IMR-90 (cell line): ENCODE measurements around the gene DAPK1. TPM values are rescaled to one million over a fixed set of nuclear protein-coding genes. Genes with fewer than 3 reads are reported as not detected.

Experiments used
- ATAC-seq: fragments of 200-7000 bp; cut with Tn5 transposase; 2 replicates; pipeline ENCODE4 v1.9.1; 2020; ENCODE audit warnings: low read depth, mild to moderate bottlenecking, moderate library complexity
- BruUV-seq: library from RNA; stranded (reverse); fragments of 400-500 nt; replicated peaks from 2 replicates; lab custom pipeline; 2021; lab: Mats Ljungman, UMichigan
- CTCF ChIA-PET: fragments of 300-600 bp; formaldehyde crosslinking; extraction: SDS; loops from one replicate; lab custom pipeline; 2021; ENCODE audit warnings: antibody characterized with exemption; lab: Yijun Ruan, JAX
- POLR2A ChIA-PET: fragments of 300-600 bp; sonication (Branson Sonifier 250); formaldehyde crosslinking; loops from one replicate; lab custom pipeline; 2022; ENCODE audit warnings: antibody characterized with exemption; ENCODE audit not compliant: unreplicated experiment; lab: Charles Lee
- DNase-seq: peaks from one replicate; pipeline ENCODE4 v3.0.0; 2013
- H2AFZ ChIP-seq: replicated peaks from 2 replicates; pipeline ENCODE3; 2013; ENCODE audit warnings: low read length, mild to moderate bottlenecking; ENCODE audit not compliant: poor library complexity
- H2AK5ac ChIP-seq: 2 replicates; pipeline ENCODE4 v1.6.1; 2013; ENCODE audit warnings: low read depth, low read length, inconsistent platforms
- H2AK9ac ChIP-seq: replicated peaks from 2 replicates; pipeline ENCODE3; 2013; ENCODE audit warnings: mild to moderate bottlenecking, low read depth, low read length, moderate library complexity; ENCODE audit not compliant: poor library complexity
- H2BK120ac ChIP-seq: 2 replicates; pipeline ENCODE4 v1.6.1; 2013; ENCODE audit warnings: low read depth, low read length, inconsistent platforms
- H2BK15ac ChIP-seq: 3 replicates; pipeline ENCODE4 v1.6.1; 2013; ENCODE audit warnings: low read depth, low read length, inconsistent platforms
- H2BK20ac ChIP-seq: 2 replicates; pipeline ENCODE4 v1.6.1; 2013; ENCODE audit warnings: low read depth, mild to moderate bottlenecking, inconsistent platforms, low read length, moderate library complexity
- H2BK5ac ChIP-seq: 2 replicates; pipeline ENCODE4 v1.6.1; 2013; ENCODE audit warnings: mild to moderate bottlenecking, low read depth, low read length, inconsistent platforms; ENCODE audit not compliant: poor library complexity, severe bottlenecking
- H3K14ac ChIP-seq: replicated peaks from 2 replicates; pipeline ENCODE4 v1.6.1; 2013; ENCODE audit warnings: low read depth, low read length, inconsistent platforms
- H3K18ac ChIP-seq: 2 replicates; pipeline ENCODE4 v1.6.1; 2013; ENCODE audit warnings: low read depth, low read length, control low read depth
- H3K23ac ChIP-seq: 2 replicates; pipeline ENCODE4 v1.6.1; 2013; ENCODE audit warnings: low read depth, low read length, inconsistent platforms
- H3K27ac ChIP-seq: 2 replicates; pipeline ENCODE4 v1.5.1; 2013; ENCODE audit warnings: mild to moderate bottlenecking, control low read depth, low read length; ENCODE audit not compliant: insufficient read depth
- H3K27me3 ChIP-seq: 2 replicates; pipeline ENCODE4 v1.6.1; 2013; ENCODE audit warnings: low read length; ENCODE audit not compliant: control insufficient read depth, insufficient read depth
- H3K36me3 ChIP-seq: 2 replicates; pipeline ENCODE4 v1.6.1; 2013; ENCODE audit warnings: low read length, mixed read lengths; ENCODE audit not compliant: control insufficient read depth, insufficient read depth
- H3K4ac ChIP-seq: 2 replicates; pipeline ENCODE4 v1.6.1; 2013; ENCODE audit warnings: low read depth, low read length, inconsistent platforms
- H3K4me1 ChIP-seq: 2 replicates; pipeline ENCODE4 v1.6.1; 2013; ENCODE audit warnings: low read length, mixed read lengths; ENCODE audit not compliant: control insufficient read depth, insufficient read depth
- H3K4me2 ChIP-seq: 2 replicates; pipeline ENCODE4 v1.6.1; 2013; ENCODE audit warnings: low read depth, mild to moderate bottlenecking, control low read depth, low read length, moderate library complexity
- H3K4me3 ChIP-seq: 2 replicates; pipeline ENCODE4 v1.5.1; 2013; ENCODE audit warnings: low read depth, mild to moderate bottlenecking, control low read depth, low read length, moderate library complexity; ENCODE audit not compliant: insufficient read depth
- H3K56ac ChIP-seq: 2 replicates; pipeline ENCODE4 v1.6.1; 2013; ENCODE audit warnings: low read length, inconsistent platforms; ENCODE audit not compliant: insufficient read depth; ENCODE audit errors: extremely low read depth
- H3K79me1 ChIP-seq, 2 experiments: 2 replicates each; pipeline ENCODE4 v1.6.1; 2013; ENCODE audit warnings: low read length in 2 of 2, inconsistent platforms in 1 of 2, low read depth in 1 of 2
- H3K9ac ChIP-seq: 2 replicates; pipeline ENCODE4 v1.6.1; 2013; ENCODE audit warnings: low read depth, low read length, control low read depth
- H3K9me1 ChIP-seq: 2 replicates; pipeline ENCODE4 v1.6.1; 2013; ENCODE audit warnings: low read length, inconsistent platforms; ENCODE audit not compliant: insufficient read depth
- H3K9me3 ChIP-seq: 2 replicates; pipeline ENCODE4 v1.6.1; 2013; ENCODE audit warnings: low read length; ENCODE audit not compliant: control insufficient read depth, insufficient read depth
- H4K20me1 ChIP-seq: 2 replicates; pipeline ENCODE4 v1.6.1; 2013; ENCODE audit warnings: low read length, inconsistent platforms; ENCODE audit not compliant: insufficient read depth
- H4K5ac ChIP-seq: 2 replicates; pipeline ENCODE4 v1.6.1; 2013; ENCODE audit warnings: mild to moderate bottlenecking, low read depth, low read length, control low read depth
- H4K8ac ChIP-seq, 2 experiments: 2 replicates each; pipeline ENCODE4 v1.6.1; 2013; ENCODE audit warnings: low read depth in 2 of 2, low read length in 2 of 2, control low read depth in 1 of 2, inconsistent platforms in 1 of 2
- H4K91ac ChIP-seq: 2 replicates; pipeline ENCODE4 v1.6.1; 2013; ENCODE audit warnings: low read depth, low read length, inconsistent platforms; ENCODE audit not compliant: insufficient read depth
- BHLHE40 ChIP-seq: fragments of 150-350 bp; IDR thresholded peaks from 2 replicates; pipeline ENCODE4 v1.6.1; 2016; ENCODE audit warnings: mild to moderate bottlenecking, low read depth, low read length
- CEBPB ChIP-seq: IDR thresholded peaks from 2 replicates; pipeline ENCODE4 v1.6.1; 2012; ENCODE audit warnings: low read depth, low read length, improper control_type of control experiment
- CHD1 ChIP-seq: IDR thresholded peaks from 2 replicates; pipeline ENCODE4 v1.6.1; 2012; ENCODE audit warnings: low read depth, low read length, improper control_type of control experiment
- ELK1 ChIP-seq: fragments of 150-350 bp; IDR thresholded peaks from 2 replicates; pipeline ENCODE4 v1.6.1; 2016; ENCODE audit warnings: low read depth, mild to moderate bottlenecking, low read length, moderate library complexity, borderline replicate concordance
- FOS ChIP-seq: fragments of 150-350 bp; IDR thresholded peaks from 2 replicates; pipeline ENCODE4 v1.6.1; 2016; ENCODE audit warnings: low read depth, low read length
- MAFK ChIP-seq: IDR thresholded peaks from 2 replicates; pipeline ENCODE4 v1.6.1; 2012; ENCODE audit warnings: low read depth, low read length, improper control_type of control experiment
- MAZ ChIP-seq: IDR thresholded peaks from 2 replicates; pipeline ENCODE4 v1.6.1; 2012; ENCODE audit warnings: low read depth, mild to moderate bottlenecking, low read length, improper control_type of control experiment, moderate library complexity, borderline replicate concordance
- MXI1 ChIP-seq: IDR thresholded peaks from 2 replicates; pipeline ENCODE4 v1.6.1; 2012; ENCODE audit warnings: low read depth, mild to moderate bottlenecking, low read length, moderate library complexity, borderline replicate concordance
- NFE2L2 ChIP-seq: fragments of 150-350 bp; IDR thresholded peaks from 2 replicates; pipeline ENCODE4 v1.6.1; 2016; ENCODE audit warnings: low read depth, mild to moderate bottlenecking, low read length
- POLR2A ChIP-seq: IDR thresholded peaks from 2 replicates; pipeline ENCODE4 v1.6.1; 2012; ENCODE audit warnings: mild to moderate bottlenecking, low read depth, low read length
- RAD21 ChIP-seq: IDR thresholded peaks from 2 replicates; pipeline ENCODE4 v1.6.1; 2012; ENCODE audit warnings: low read length, improper control_type of control experiment
- RCOR1 ChIP-seq: IDR thresholded peaks from 2 replicates; pipeline ENCODE4 v1.6.1; 2012; ENCODE audit warnings: mild to moderate bottlenecking, low read length, improper control_type of control experiment; ENCODE audit not compliant: insufficient replicate concordance
- RFX5 ChIP-seq: IDR thresholded peaks from 2 replicates; pipeline ENCODE4 v1.8.0; 2012; ENCODE audit warnings: low read depth, mild to moderate bottlenecking, low read length, moderate library complexity
- SMC3 ChIP-seq: fragments of 150-350 bp; IDR thresholded peaks from 2 replicates; pipeline ENCODE4 v1.6.1; 2016; ENCODE audit warnings: low read depth, mild to moderate bottlenecking, antibody characterized with exemption, low read length, moderate library complexity
- USF2 ChIP-seq: fragments of 150-350 bp; IDR thresholded peaks from 2 replicates; pipeline ENCODE4 v1.6.1; 2017; ENCODE audit warnings: mild to moderate bottlenecking, antibody characterized with exemption, low read length, low read depth
- WGBS, 2 experiments: methylation state at CpG; one replicate each; pipeline versions ENCODE4 v1.1.5 to v1.1.7; 2013; ENCODE audit warnings: missing lambda C conversion rate in 2 of 2; ENCODE audit not compliant: insufficient read length in 1 of 2; ENCODE audit errors: extremely low coverage in 2 of 2; 5-methylcytosine and 5-hydroxymethylcytosine counted together
- dilution Hi-C: fragments of 300-500 bp; cut with HindIII; formaldehyde crosslinking; loops from one replicate; pipeline ENCODE4 v1.14.3; 2018; ENCODE audit warnings: low sequenced_read_pairs; ENCODE audit not compliant: unreplicated experiment
- in situ Hi-C: fragments of 300-500 bp; cut with MboI; formaldehyde crosslinking; loops from 3 replicates; pipeline ENCODE4 v1.14.3; 2019; ENCODE audit warnings: low sequenced_read_pairs, inconsistent platforms, mixed read lengths
- intact Hi-C: fragments of 100-400 bp; cut with micrococcal nuclease; formaldehyde crosslinking; loops from 2 replicates; pipeline ENCODE4 v1.10.0; 2022
- polyA plus RNA-seq, 3 experiments: library from polyadenylated mRNA; depleted of rRNA; stranded (reverse); fragments of >200 nt; gene quantifications; 2 replicates each; pipeline ENCODE4 v1.2.3, GENCODE V29; 2012; ENCODE audit warnings: low replicate concordance in 1 of 3
- total RNA-seq: library from RNA; depleted of rRNA; stranded (reverse); fragments of >200 nt; gene quantifications from 2 replicates; pipeline ENCODE4 v1.2.3, GENCODE V29; 2012

Gene DAPK1
- total and polyA plus RNA-seq, 2 of the 4 experiments (the other 2 are of a cell fraction) = under 0.01 to 0.03 TPM

- ATAC-seq (no peak), DNase-seq (no peak)
- Histone ChIP-seq H3K4me2 (no peak overlapping the region), H3K4ac (no peak overlapping the region), H3K56ac (no peak overlapping the region), H2BK120ac (no peak overlapping the region), H3K4me1 (no peaks in the 10 kb centered on the region), H3K23ac (no peak overlapping the region), H3K14ac (no peak overlapping the region), H4K5ac (no peak overlapping the region), H3K18ac (no peak overlapping the region), H3K9me3 (peaks cover 3% of the 10 kb centered on the region; the same call in 1 of the 2 replicates), H3K79me1 (no peaks in the 10 kb centered on the region), H4K91ac (no peak overlapping the region), H2BK5ac (no peak overlapping the region), H3K27ac (no peak overlapping the region), H3K9ac (no peak overlapping the region), H3K4me3 (no peak overlapping the region), H2AK9ac (no peak overlapping the region), H3K27me3 (peaks cover 1% of the 10 kb centered on the region; the same call in 1 of the 2 replicates), H3K36me3 (no peaks in the 10 kb centered on the region), H2BK15ac (no peak overlapping the region), H2BK20ac (no peak overlapping the region), H2AFZ (no peak overlapping the region), H4K8ac (no peak overlapping the region), H4K20me1 (no peaks in the 10 kb centered on the region), H3K9me1 (no peaks in the 10 kb centered on the region), H2AK5ac (no peak overlapping the region)
- no TSS peak for BruUV-seq
- dilution Hi-C loops = no loop called here
- ChIA-PET CTCF (no interaction called here), POLR2A (no interaction called here)
- WGBS, 2 experiments = 72% methylated on average over 6 of the region's 12 CpGs; no CpG with 5 or more reads in 1 of the 2 experiments
- intact Hi-C loops = no loop called here
- TF ChIP-seq POLR2A (no peak), USF2 (no peak), MXI1 (no peak), BHLHE40 (no peak), NFE2L2 (no peak), CHD1 (no peak), MAFK (no peak), MAZ (no peak), ELK1 (no peak), FOS (no peak), SMC3 (no peak), RCOR1 (no peak), RAD21 (no peak), CEBPB (no peak), RFX5 (no peak)
- in situ Hi-C loops = no loop called here
These were observed 18.7 kb downstream of the DAPK1 start for GRCh38 chr9:87516222-87516925.
